ENCODE results near the gene TXK.

GRCh38 chr4:48133669-48134068, 381 bp downstream of the TXK start:
- TF ChIP-seq POLR2A (IDR thresholded peaks at IDR 0.05; ENCODE audit: low read length) = no peak
- no peak for TF ChIP-seq GATA1 (IDR thresholded peaks at IDR 0.05; ENCODE audit: low read depth, low read length)

Measured in erythroblast (primary cell).